Measurements from ENCODE around the gene GNB1.

GNB1 gene

GRCh38 chr1:1785666-1786065, 105.2 kb downstream of the GNB1 start:
- no peak overlapping the region for H3K27ac ChIP-seq (ENCODE audit: low read depth, low read length)
- H3K4me2 ChIP-seq (ENCODE audit: low read depth, low read length, poor library complexity, severe bottlenecking), result no peak overlapping the region
- no peaks in the 10 kb centered on the region for H3K79me2 ChIP-seq (ENCODE audit: insufficient read depth, low read length)
- H3F3A ChIP-seq (ENCODE audit: insufficient read depth), result peaks cover 47% of the 10 kb centered on the region
- no peaks in the 10 kb centered on the region for H4K20me1 ChIP-seq (ENCODE audit: low read depth, low read length)
- H3K9me2 ChIP-seq (replicated peaks; ENCODE audit: insufficient read depth, low read length), result no peaks in the 10 kb centered on the region
- no peaks in the 10 kb centered on the region for H3K27me3 ChIP-seq (ENCODE audit: low read length)
- H3K9ac ChIP-seq (ENCODE audit: low read length), result no peak overlapping the region
- H3K4me3 ChIP-seq (ENCODE audit: insufficient read depth, low read length, poor library complexity, severe bottlenecking), result no peak overlapping the region
- H2AFZ ChIP-seq (ENCODE audit: low read depth, low read length, severe bottlenecking), result no peak overlapping the region
- peaks cover 17% of the 10 kb centered on the region for H3K36me3 ChIP-seq (ENCODE audit: low read length)
- no peaks in the 10 kb centered on the region for H3K9me3 ChIP-seq (ENCODE audit: insufficient read depth, low read length)
- TF ChIP-seq CTCF (IDR thresholded peaks at IDR 0.05; ENCODE audit: insufficient read depth, low read length, poor library complexity, severe bottlenecking), result no peak

GRCh38 chr1:1784933-1785332, 106.0 kb downstream of the GNB1 start:
- Histone ChIP-seq H3K4me2 (ENCODE audit: low read depth, low read length, poor library complexity, severe bottlenecking) (no peak overlapping the region), H3K9ac (ENCODE audit: low read length) (no peak overlapping the region), H3K9me2 (replicated peaks; ENCODE audit: insufficient read depth, low read length) (no peaks in the 10 kb centered on the region), H3K27me3 (ENCODE audit: low read length) (no peaks in the 10 kb centered on the region), H3K4me3 (ENCODE audit: insufficient read depth, low read length, poor library complexity, severe bottlenecking) (no peak overlapping the region), H3F3A (ENCODE audit: insufficient read depth) (peaks cover 54% of the 10 kb centered on the region), H2AFZ (ENCODE audit: low read depth, low read length, severe bottlenecking) (no peak overlapping the region), H3K9me3 (ENCODE audit: insufficient read depth, low read length) (no peaks in the 10 kb centered on the region), H3K36me3 (ENCODE audit: low read length) (peaks cover 17% of the 10 kb centered on the region), H3K79me2 (ENCODE audit: insufficient read depth, low read length) (no peaks in the 10 kb centered on the region), H4K20me1 (ENCODE audit: low read depth, low read length) (no peaks in the 10 kb centered on the region), H3K27ac (ENCODE audit: low read depth, low read length) (no peak overlapping the region)
- no peak for TF ChIP-seq CTCF (IDR thresholded peaks at IDR 0.05; ENCODE audit: insufficient read depth, low read length, poor library complexity, severe bottlenecking)
- no peak for TF ChIP-seq EZH2phosphoT487 (conservative IDR thresholded peaks at IDR 0.05; ENCODE audit: low read length)

GRCh38 chr1:1783320-1783719, 107.6 kb downstream of the GNB1 start:
- TF ChIP-seq EZH2phosphoT487 (conservative IDR thresholded peaks at IDR 0.05; ENCODE audit: low read length) (no peak), CTCF (IDR thresholded peaks at IDR 0.05; ENCODE audit: insufficient read depth, low read length, poor library complexity, severe bottlenecking) (no peak)
- Histone ChIP-seq H3K9ac (ENCODE audit: low read length) (peak overlapping the region; percentile 95), H3K79me2 (ENCODE audit: insufficient read depth, low read length) (no peaks in the 10 kb centered on the region), H3K9me2 (replicated peaks; ENCODE audit: insufficient read depth, low read length) (no peaks in the 10 kb centered on the region), H3K36me3 (ENCODE audit: low read length) (peaks cover 17% of the 10 kb centered on the region), H3K27me3 (ENCODE audit: low read length) (no peaks in the 10 kb centered on the region), H3K4me3 (ENCODE audit: insufficient read depth, low read length, poor library complexity, severe bottlenecking) (no peak overlapping the region), H4K20me1 (ENCODE audit: low read depth, low read length) (no peaks in the 10 kb centered on the region), H3K4me2 (ENCODE audit: low read depth, low read length, poor library complexity, severe bottlenecking) (peak overlapping the region; percentile 97), H2AFZ (ENCODE audit: low read depth, low read length, severe bottlenecking) (no peak overlapping the region), H3F3A (ENCODE audit: insufficient read depth) (peaks cover 63% of the 10 kb centered on the region), H3K9me3 (ENCODE audit: insufficient read depth, low read length) (no peaks in the 10 kb centered on the region), H3K27ac (ENCODE audit: low read depth, low read length) (peak overlapping the region; percentile 100)

All from SU-DHL-6 (cell line).